GM19035 (cell line): Measurements from ENCODE around the gene PRDX3.
A peak's percentile ranks its signal among the peaks of the same experiment; 100 is the strongest.
"Not testable (repeated sequence)": the region's sequence is repeated elsewhere in the genome, so short reads cannot be mapped to it uniquely, and the experiment has no call there.

Experiments used
- ATAC-seq: cut with Tn5 transposase; IDR thresholded peaks from one replicate; pipeline ENCODE4 v1.9.1; 2021; ENCODE audit not compliant: unreplicated experiment

PRDX3 gene

GRCh38 chr10:119165171-119166117 is 13.2 kb downstream of the PRDX3 start, which contains the start of gene SFXN4:
TSS of gene SFXN4 (minus strand) at chr10:119165714. CDS start at chr10:119165647, 67 bp downstream.
- ATAC-seq = peak; percentile 92

GRCh38 chr10:119162452-119163092 is 16.0 kb downstream of the PRDX3 start:
- ATAC-seq = no peak

- no peak for ATAC-seq
Observed at GRCh38 chr10:119161680-119162451, 16.7 kb downstream of the PRDX3 start.

DNA sequence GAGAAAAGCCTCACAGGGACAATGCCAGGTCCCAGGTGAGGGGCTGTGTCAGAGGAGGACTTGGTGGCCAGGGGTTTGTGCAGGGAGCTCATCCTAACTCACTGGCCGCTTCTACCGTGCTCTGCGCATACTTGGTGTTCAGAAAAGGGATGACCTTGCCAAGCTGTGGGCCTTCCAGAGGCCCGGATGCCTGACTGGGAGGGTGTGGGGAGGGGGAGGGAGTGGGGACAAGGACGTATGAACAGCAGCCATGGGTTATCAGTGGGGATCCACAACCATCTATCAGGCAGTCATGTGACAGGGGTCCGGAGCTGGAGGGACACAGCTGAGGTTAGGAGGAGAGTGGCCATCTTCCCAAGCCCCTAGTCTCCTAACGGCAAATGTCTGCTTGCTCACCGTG is 19.3 kb downstream of the PRDX3 start:
- ATAC-seq = no peak

DNA sequence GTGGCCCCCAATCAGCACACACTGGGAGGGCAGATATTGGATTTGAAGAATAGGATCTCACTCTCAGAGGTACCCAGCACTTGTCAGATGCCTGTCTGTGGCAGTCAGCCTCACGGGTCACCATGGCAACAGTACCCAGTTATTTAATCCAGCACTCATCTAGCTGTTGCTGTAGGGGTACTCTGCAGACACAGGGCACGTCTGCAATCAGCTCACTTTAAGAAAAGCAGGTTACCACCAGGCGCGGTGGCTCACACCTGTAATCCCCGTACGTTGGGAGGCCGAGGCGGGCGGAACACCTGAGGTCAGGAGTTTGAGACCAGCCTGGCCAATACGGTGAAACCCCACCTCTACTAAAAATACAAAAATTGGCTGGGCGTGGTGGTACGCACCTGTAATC is 25.0 kb downstream of the PRDX3 start:
- ATAC-seq = no peak

DNA sequence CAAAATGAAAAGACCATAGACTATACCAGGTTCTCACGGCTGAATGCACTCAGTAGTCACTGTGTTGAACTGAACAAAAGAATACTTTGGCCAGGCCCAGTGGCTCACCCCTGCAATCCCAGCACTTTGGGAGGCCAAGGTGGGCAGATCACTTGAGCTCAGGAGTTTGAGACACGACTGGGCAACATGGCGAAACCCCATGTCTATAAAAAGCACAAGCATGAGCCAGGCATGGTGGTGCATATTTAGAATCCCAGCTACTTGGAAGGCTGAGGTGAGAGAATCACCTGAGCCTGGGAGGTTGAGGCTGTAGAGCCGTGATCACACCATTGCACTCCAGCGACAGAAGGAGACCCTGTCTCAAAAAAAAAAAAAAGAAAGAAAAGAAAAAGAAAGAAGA is 25.6 kb downstream of the PRDX3 start:
- no peak for ATAC-seq

GRCh38 chr10:119151601-119152000 is 27.0 kb downstream of the PRDX3 start:
- not testable (repeated sequence) for ATAC-seq

DNA sequence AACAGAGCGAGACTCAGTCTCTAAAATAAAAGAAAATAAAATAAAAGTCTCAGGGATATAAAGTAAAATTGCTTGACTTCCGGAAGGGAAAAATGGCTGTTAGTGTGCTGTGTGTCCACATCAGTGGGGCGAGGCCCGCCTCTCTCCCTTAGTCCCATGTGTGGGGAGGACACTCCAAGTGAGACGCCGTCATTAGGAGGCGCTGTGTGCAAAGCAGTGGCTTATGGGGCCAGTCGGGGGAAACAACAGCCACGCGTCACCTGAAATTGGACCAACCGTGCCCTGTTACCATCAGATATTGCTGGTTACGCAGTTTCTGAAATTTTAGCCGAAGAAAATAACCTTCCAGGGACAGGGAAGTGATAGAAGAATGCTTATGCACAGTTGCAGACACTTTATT is 28.9 kb downstream of the PRDX3 start:
- no peak for ATAC-seq

GRCh38 chr10:119149157-119149556 is 29.5 kb downstream of the PRDX3 start:
- ATAC-seq = no peak

GRCh38 chr10:119143657-119144056 is 35.0 kb downstream of the PRDX3 start:
- ATAC-seq = no peak

DNA sequence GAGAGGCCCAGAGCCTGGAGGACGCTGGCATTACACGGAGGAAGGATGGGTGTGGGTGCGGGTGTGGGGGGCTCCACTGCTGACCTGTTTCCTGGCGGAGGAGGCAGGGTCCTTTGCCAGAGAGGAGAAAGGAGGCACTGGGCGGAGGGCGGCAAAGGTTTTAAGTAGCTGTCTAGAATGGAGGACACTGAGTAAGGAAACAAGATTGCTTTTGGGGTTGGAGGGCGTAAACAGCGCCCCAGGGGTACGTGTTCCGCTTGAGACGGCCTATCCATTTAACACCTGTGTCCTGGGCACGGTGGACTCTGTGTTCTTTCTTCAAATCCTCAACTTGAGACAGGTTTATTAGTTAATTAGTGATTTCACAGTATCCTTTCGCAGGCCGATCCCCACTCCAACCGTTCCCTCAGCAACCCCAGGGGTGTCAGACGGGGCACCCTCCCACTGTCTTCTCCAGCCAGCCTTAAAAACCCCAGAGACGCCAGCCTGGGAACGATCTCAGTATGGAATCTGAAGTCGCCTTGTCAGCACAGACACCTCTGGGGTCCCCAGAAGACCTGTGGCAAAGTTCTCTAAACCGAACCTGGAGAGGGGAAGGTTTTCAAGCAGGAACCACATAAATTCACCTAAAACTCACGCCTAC is 37.9 kb downstream of the PRDX3 start:
- ATAC-seq = no peak

DNA sequence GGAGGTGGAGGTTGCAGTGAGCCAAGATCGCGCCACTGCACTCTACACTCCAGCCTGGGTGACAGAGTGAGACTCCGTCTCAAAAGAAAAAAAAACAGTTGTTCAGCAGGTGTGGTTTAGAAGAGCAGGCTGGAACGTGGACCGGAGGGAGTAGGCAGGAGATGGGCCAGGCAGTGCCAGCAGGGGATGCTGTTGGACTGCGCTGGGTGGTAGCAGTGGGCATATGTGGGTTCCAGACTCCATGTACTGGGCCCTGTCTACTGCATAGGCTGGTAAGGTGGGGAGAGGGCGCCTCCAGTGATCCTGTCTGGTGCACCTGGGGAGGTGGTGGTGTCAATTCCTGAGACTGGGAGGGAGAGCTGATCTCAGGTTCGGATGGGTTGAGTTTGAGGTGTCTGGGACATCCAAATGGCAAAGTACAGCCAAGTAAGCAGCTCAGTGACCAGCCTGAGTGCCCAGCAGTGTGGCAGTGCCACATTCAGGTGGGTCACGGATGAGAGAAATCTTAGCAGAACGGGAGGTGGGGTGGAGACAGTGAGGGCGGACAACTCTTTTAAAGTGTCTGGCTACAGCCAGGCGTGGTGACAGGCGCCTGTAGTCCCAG is 39.0 kb downstream of the PRDX3 start:
- no peak for ATAC-seq

DNA sequence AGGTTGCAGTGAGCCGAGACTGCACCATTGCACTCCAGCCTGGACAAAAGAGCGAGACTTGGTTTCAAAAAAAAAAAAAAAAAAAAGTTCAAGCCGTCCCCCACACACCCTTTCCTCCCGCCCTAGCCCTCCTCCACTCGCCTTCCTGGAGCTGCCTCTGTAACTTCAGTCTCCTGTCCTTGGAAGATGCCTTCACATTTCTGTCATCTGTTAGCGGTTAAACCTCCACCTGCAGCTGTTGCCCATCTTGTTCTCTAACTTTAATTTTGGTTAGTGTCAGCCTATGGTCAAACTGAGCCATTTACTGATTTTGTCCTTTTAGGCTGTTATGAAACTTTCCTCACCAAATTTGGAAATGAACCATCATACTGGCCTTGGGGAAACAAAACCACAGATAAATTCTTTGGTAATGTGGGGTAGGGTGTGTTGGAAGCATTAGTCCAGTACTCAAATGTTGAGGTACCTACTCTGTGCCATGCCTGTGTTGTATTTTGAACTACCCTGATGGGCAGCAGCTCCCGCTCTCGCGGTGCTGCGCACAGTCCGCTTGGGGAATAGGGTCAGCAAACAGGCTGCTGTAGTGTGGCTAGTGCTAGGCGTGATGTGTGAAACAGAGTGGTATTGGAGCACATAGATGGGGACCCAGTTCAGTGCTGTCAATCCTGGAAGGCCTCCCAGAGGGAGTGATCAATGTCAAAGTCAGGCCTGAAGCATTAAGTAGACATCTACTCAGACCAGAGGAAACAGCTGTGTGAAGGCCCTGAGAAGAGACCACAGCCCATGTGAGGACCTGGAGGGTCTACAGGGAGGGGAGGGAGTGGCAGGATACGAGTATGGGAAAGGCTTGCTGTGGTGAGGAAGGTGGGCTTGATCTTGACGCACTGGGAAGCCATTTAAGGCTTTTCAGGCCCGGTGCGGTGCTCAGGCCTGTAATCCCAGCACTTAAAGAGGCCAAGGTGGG is 40.0 kb downstream of the PRDX3 start:
- no peak for ATAC-seq

DNA sequence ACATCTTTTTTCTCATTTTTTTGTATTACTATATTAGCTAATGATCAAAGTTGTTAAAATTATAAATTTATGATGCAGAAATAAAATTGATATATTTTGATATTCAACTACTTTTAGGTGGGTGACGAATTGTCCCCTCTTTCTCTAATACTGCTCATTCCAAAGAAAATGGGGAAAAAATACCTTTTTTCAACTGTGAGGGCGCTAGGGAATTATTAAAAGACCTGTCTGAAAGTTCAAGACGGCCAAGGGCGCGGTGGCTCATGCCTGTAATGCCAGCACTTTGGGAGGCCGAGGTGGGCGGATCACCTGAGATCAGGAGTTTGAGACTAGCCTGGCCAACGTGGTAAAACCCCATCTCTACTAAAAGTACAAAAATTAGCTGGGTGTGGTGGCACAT is 40.7 kb downstream of the PRDX3 start:
- not testable (repeated sequence) for ATAC-seq

- no peak for ATAC-seq
Observed at GRCh38 chr10:119136084-119136483, 42.5 kb downstream of the PRDX3 start.

DNA sequence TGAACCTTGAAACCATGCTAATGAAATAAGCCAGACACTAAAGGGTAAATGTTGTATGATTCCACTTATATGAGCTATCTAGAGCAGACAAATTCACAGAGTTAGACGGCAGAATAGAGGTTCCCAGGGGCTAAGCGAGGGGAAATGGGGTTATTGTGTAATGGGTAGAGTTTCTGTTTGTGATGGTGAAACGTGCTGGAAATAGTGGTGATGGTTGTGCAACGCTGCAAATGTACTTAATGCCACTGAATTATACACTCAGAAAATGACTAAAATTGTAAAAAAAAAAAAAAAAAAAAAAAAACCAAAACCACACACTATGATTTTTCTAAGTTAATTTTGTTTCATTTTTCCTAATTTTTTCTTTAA is 43.1 kb downstream of the PRDX3 start:
- ATAC-seq = no peak

DNA sequence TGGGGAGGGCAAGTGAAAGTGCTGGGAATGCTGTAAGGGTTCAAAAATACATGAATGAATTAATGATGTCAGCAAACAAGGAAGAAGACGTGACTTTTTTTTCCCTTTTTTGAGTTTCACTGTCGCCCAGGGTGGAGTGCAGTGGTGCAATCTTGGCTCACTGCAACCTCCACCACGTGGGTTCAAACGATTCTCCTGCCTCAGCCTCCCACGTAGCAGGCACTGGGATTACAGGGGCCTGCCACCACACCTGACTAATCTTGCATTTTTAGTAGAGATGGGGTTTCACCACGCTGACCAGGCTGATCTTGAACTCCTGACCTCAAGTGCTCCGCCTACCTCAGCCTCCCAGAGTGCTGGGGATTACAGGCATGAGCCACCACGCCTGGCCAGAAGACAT is 44.7 kb downstream of the PRDX3 start:
- no peak for ATAC-seq

DNA sequence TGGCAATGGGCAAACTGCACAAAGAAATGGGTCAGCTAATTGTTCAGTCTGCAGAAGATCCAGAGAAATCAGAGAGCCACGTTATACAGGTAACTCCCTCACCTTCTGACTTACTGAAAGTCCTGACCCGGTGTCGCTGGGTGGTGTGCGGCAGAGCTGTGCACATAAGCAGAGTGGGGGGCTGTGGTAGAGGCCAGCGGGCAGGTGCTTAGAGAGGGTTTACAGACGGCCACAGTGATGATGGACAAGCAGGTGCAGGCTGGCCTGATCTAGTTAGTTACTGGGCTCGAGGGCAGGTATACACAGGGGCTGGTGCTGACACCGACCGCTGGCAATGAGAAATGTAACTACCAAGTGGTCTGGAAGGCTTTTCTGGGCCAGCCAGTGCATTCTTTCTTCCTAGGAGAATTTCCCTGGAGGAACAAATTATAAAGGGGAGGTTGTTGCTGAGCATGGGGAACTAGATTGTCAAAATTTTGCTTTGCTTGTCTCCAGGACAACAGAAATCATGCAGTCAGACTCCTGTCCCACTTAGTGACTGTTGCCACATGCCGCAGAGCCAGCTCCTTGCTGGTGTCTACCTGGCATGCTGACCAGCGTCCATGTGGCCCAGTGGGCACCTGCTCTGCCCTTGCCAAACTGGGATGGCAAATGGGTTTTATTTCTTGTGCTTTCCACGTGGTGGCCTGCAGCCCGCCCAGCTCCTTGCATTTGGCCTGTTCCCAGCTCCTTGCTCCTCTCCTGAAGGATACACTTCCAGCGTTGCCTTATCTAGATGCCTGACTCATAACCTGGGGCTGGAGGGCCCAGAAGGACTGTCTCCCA is 45.9 kb downstream of the PRDX3 start:
- ATAC-seq = no peak
